HepG2 (cell line): ENCODE results near the gene TUBB. TPM values are rescaled to one million over a fixed set of nuclear protein-coding genes. Genes with fewer than 3 reads are reported as not detected.
A peak's percentile ranks its signal among the peaks of the same experiment; 100 is the strongest.

Source experiments
- ATF7 ChIP-seq, 2 experiments: fragments of 450-650 bp in 1 of 2; sonication (generic) in 1 of 2; formaldehyde crosslinking in 1 of 2; IDR thresholded peaks; 2 replicates each; pipeline versions ENCODE4 v1.4.0 to v1.6.1; 2016 to 2020; ENCODE audit warnings: antibody characterized with exemption in 1 of 2, mild to moderate bottlenecking in 1 of 2, missing genetic modification reagents in 1 of 2
- CHD2 ChIP-seq: IDR thresholded peaks from 2 replicates; pipeline ENCODE4 v1.6.1; 2011; ENCODE audit warnings: low read depth, low read length, improper control_type of control experiment
- CREBL2 ChIP-seq: sonication (generic); formaldehyde crosslinking; IDR thresholded peaks from 2 replicates; pipeline ENCODE4 v1.8.1; 2023; ENCODE audit warnings: missing genetic modification reagents, mild to moderate bottlenecking, borderline replicate concordance
- DNMT3B ChIP-seq: conservative IDR thresholded peaks from 2 replicates; pipeline ENCODE4 v1.6.1; 2016; ENCODE audit warnings: missing biosample characterization, control low read depth
- HDAC2 ChIP-seq: sonication (generic); formaldehyde crosslinking; IDR thresholded peaks from 2 replicates; pipeline ENCODE4 v1.4.0; 2020; ENCODE audit warnings: missing genetic modification reagents
- JUND ChIP-seq: sonication (generic); formaldehyde crosslinking; IDR thresholded peaks from 2 replicates; pipeline ENCODE4 v1.8.0; 2022; ENCODE audit warnings: mild to moderate bottlenecking, missing genetic modification reagents
- KDM6A ChIP-seq: IDR thresholded peaks from 2 replicates; pipeline ENCODE4 v1.6.1; 2016; ENCODE audit warnings: low read depth
- MTF1 ChIP-seq: sonication (generic); formaldehyde crosslinking; IDR thresholded peaks from 2 replicates; pipeline ENCODE4 v1.5.0; 2020; ENCODE audit warnings: missing genetic modification reagents
- MTF2 ChIP-seq: sonication (generic); formaldehyde crosslinking; IDR thresholded peaks from 2 replicates; pipeline ENCODE4 v1.5.0; 2020; ENCODE audit warnings: missing genetic modification reagents, borderline replicate concordance
- MXD1 ChIP-seq: sonication (generic); formaldehyde crosslinking; IDR thresholded peaks from 2 replicates; pipeline ENCODE4 v1.4.0; 2020; ENCODE audit warnings: mild to moderate bottlenecking, missing genetic modification reagents
- NCOA2 ChIP-seq: sonication (generic); formaldehyde crosslinking; IDR thresholded peaks from 2 replicates; pipeline ENCODE4 v1.8.0; 2022; ENCODE audit warnings: inconsistent platforms
- PAWR ChIP-seq: sonication (generic); formaldehyde crosslinking; IDR thresholded peaks from 2 replicates; pipeline ENCODE4 v1.4.0; 2020; ENCODE audit warnings: missing genetic modification reagents, mild to moderate bottlenecking, borderline replicate concordance
- PITX1 ChIP-seq: sonication (generic); formaldehyde crosslinking; IDR thresholded peaks from 2 replicates; pipeline ENCODE4 v1.5.1; 2020; ENCODE audit warnings: mild to moderate bottlenecking, missing genetic modification reagents
- RARG ChIP-seq: sonication (generic); formaldehyde crosslinking; IDR thresholded peaks from 2 replicates; pipeline ENCODE4 v1.4.0; 2020; ENCODE audit warnings: low read depth, mild to moderate bottlenecking, missing genetic modification reagents
- RFXAP ChIP-seq: sonication (generic); formaldehyde crosslinking; IDR thresholded peaks from 2 replicates; pipeline ENCODE4 v1.4.0; 2020; ENCODE audit warnings: missing genetic modification reagents, borderline replicate concordance
- SMAD9 ChIP-seq: sonication (generic); formaldehyde crosslinking; IDR thresholded peaks from 2 replicates; pipeline ENCODE4 v1.5.1; 2020; ENCODE audit warnings: mild to moderate bottlenecking, missing genetic modification reagents
- THAP8 ChIP-seq: sonication (generic); formaldehyde crosslinking; IDR thresholded peaks from 2 replicates; pipeline ENCODE4 v1.5.1; 2020; ENCODE audit warnings: missing genetic modification reagents, mild to moderate bottlenecking, borderline replicate concordance
- ZNF253 ChIP-seq: sonication (generic); formaldehyde crosslinking; IDR thresholded peaks from 2 replicates; pipeline ENCODE4 v1.8.0; 2022; ENCODE audit warnings: mild to moderate bottlenecking, missing genetic modification reagents, borderline replicate concordance
- ZNF343 ChIP-seq: sonication (generic); formaldehyde crosslinking; IDR thresholded peaks from 2 replicates; pipeline ENCODE4 v1.4.0; 2020; ENCODE audit warnings: mild to moderate bottlenecking, missing genetic modification reagents
- ZNF704 ChIP-seq: sonication (generic); formaldehyde crosslinking; IDR thresholded peaks from 2 replicates; pipeline ENCODE4 v1.8.1; 2023; ENCODE audit warnings: mild to moderate bottlenecking, inconsistent platforms, moderate library complexity, missing genetic modification reagents, borderline replicate concordance
- ZNF781 ChIP-seq: sonication (generic); formaldehyde crosslinking; IDR thresholded peaks from 2 replicates; pipeline ENCODE4 v1.5.1; 2020; ENCODE audit warnings: borderline replicate concordance, mild to moderate bottlenecking, missing genetic modification reagents; ENCODE audit errors: not compliant biosample characterization
- ZNF883 ChIP-seq: sonication (generic); formaldehyde crosslinking; IDR thresholded peaks from 2 replicates; pipeline ENCODE4 v1.5.1; 2020; ENCODE audit warnings: mild to moderate bottlenecking, missing genetic modification reagents; ENCODE audit errors: not compliant biosample characterization
- polyA plus RNA-seq, 8 experiments: library from polyadenylated mRNA; depleted of rRNA in 3 of 8; stranded (reverse) in 7 of 8; unstranded in 1 of 8; fragments of >200 nt; fragmentation: Illumina TruSeq in 4 of 8; extraction: Trizol in 4 of 8; gene quantifications; 2 replicates each; pipeline versions ENCODE4 v1.2.1 to v1.2.3, GENCODE V29; 2011 to 2016; ENCODE audit warnings: low read depth in 4 of 8, missing spikeins in 1 of 8, mixed read lengths in 1 of 8; ENCODE audit not compliant: insufficient read depth in 1 of 8
- total RNA-seq, 5 experiments: library from RNA; depleted of rRNA; stranded (reverse); fragments of >200 nt; fragmentation: Illumina TruSeq; extraction: Trizol; gene quantifications; 2 replicates each; pipeline ENCODE4 v1.2.3, GENCODE V29; 2016; ENCODE audit warnings: low read depth in 1 of 5
- TF ChIP-seq, protein P1 (sequence below): sonication (generic); formaldehyde crosslinking; IDR thresholded peaks from 2 replicates; pipeline ENCODE4 v1.4.0; 2020; ENCODE audit warnings: mild to moderate bottlenecking, missing genetic modification reagents, borderline replicate concordance

The TUBB gene
- total and polyA plus RNA-seq, 2 of the 13 experiments (the other 11 are each of a cell fraction or from before 2014, with no cell fraction given): 911 to 1,163 TPM

DNA sequence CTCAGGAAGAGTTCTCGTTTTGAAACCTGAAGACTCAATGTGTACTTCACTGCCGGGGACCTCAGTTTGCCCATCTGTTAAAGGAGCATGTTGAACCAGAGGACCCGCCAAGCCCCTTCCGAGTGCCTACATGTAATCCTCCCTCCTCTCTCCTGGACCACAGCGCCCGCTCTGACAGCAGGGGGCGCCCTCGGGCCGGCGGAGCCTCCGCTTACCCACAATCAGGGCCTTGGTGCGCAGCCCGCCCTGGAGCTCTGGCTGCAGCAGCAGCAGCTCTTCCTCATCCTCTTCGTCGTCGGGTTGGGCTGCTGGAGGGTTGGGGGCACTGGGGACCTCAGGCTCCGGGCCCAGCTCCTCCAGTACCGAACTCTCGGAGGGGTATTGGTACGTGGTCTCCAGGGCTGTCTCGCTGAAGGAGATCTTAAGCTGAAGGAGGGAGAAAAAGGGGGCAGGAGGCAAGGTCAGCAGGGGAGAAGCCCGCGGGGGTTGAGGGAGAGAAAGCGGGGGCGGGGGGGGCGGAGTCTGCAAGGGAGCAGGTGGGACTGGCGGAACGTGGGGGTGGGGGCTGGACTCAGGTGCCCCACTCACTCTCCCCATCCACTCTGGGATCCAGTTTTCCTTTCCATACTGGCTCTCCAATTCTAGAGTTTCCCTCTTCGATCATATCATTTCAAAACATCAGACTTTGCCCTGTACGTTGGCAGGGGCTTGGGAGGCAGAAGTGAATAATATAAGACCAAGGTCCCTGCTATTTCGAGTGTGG is 41.0 kb upstream of the TUBB start (continued):
- no peak for TF ChIP-seq CREBL2 (CRISPR knock-in tag)
- TF ChIP-seq PITX1: peak; percentile 84
- TF ChIP-seq RARG (CRISPR knock-in tag): no peak
- TF ChIP-seq MTF1 (CRISPR knock-in tag): no peak
- TF ChIP-seq MTF2: no peak
- TF ChIP-seq RFXAP (CRISPR knock-in tag): no peak
- no peak for TF ChIP-seq PAWR (CRISPR knock-in tag)
- peak; percentile 44; the same call in 1 of the 2 replicates for TF ChIP-seq DNMT3B (CRISPR knock-in tag)
- TF ChIP-seq, protein P1, sequence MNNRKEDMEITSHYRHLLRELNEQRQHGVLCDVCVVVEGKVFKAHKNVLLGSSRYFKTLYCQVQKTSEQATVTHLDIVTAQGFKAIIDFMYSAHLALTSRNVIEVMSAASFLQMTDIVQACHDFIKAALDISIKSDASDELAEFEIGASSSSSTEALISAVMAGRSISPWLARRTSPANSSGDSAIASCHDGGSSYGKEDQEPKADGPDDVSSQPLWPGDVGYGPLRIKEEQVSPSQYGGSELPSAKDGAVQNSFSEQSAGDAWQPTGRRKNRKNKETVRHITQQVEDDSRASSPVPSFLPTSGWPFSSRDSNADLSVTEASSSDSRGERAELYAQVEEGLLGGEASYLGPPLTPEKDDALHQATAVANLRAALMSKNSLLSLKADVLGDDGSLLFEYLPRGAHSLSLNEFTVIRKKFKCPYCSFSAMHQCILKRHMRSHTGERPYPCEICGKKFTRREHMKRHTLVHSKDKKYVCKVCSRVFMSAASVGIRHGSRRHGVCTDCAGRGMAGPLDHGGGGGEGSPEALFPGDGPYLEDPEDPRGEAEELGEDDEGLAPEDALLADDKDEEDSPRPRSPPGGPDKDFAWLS (CRISPR knock-in tag): no peak
- TF ChIP-seq CHD2: no peak
- TF ChIP-seq HDAC2 (CRISPR knock-in tag): peak; percentile 68; the same call in 1 of the 2 replicates
- TF ChIP-seq ZNF781 (CRISPR knock-in tag): peak; percentile 92
- no peak for TF ChIP-seq ZNF343
- TF ChIP-seq SMAD9: no peak
- TF ChIP-seq ZNF883 (CRISPR knock-in tag): peak; percentile 78
- TF ChIP-seq KDM6A (CRISPR knock-in tag): no peak
- no peak for TF ChIP-seq MXD1 (CRISPR knock-in tag)
- no peak for TF ChIP-seq THAP8 (CRISPR knock-in tag)
- peak; percentile 22; the same call in 1 of the 2 replicates for TF ChIP-seq NCOA2 (CRISPR knock-in tag)
- TF ChIP-seq ZNF253 (CRISPR knock-in tag): no peak
- no peak for TF ChIP-seq JUND (CRISPR knock-in tag)
- no peak for TF ChIP-seq ZNF704 (CRISPR knock-in tag)
- no peak for TF ChIP-seq ATF7 (IDR thresholded peaks at IDR 0.05)
- TF ChIP-seq ATF7 (CRISPR knock-in tag; IDR thresholded peaks at IDR 0.05): no peak
